ENCODE measurements around the gene FGFR2.

The FGFR2 gene

GRCh38 chr10:121459279-121459621 lies 139.0 kb downstream of the FGFR2 start:
- no peak for DNase-seq (ENCODE audit: low read depth in 2 of 3, low spot score in 2 of 3)

GRCh38 chr10:121457729-121458128 lies 140.5 kb downstream of the FGFR2 start:
- DNase-seq (ENCODE audit: low read depth in 2 of 3, low spot score in 2 of 3): no peak

GRCh38 chr10:121455377-121455776 lies 142.9 kb downstream of the FGFR2 start:
- DNase-seq (ENCODE audit: low read depth in 2 of 3, low spot score in 2 of 3): no peak

- DNase-seq (ENCODE audit: low read depth in 2 of 3, low spot score in 2 of 3): no peak
These were observed 143.5 kb downstream of the FGFR2 start for GRCh38 chr10:121454781-121455180.

GRCh38 chr10:121453160-121453559 lies 145.1 kb downstream of the FGFR2 start:
- DNase-seq (ENCODE audit: low read depth in 2 of 3, low spot score in 2 of 3): no peak

GRCh38 chr10:121452581-121452980 lies 145.7 kb downstream of the FGFR2 start:
- no peak for DNase-seq (ENCODE audit: low read depth in 2 of 3, low spot score in 2 of 3)

- DNase-seq (ENCODE audit: low read depth in 2 of 3, low spot score in 2 of 3): no peak
These were observed 148.0 kb downstream of the FGFR2 start for GRCh38 chr10:121450247-121450646.

GRCh38 chr10:121449482-121449924 lies 148.7 kb downstream of the FGFR2 start:
- DNase-seq (ENCODE audit: low read depth in 2 of 3, low spot score in 2 of 3): no peak

- DNase-seq (ENCODE audit: low read depth in 2 of 3, low spot score in 2 of 3): no peak
These were observed 149.3 kb downstream of the FGFR2 start for GRCh38 chr10:121448766-121449421.

GRCh38 chr10:121444520-121445165 lies 153.6 kb downstream of the FGFR2 start:
- no peak for DNase-seq (ENCODE audit: low read depth in 2 of 3, low spot score in 2 of 3)

GRCh38 chr10:121442086-121442935 lies 155.9 kb downstream of the FGFR2 start:
- no peak for DNase-seq (ENCODE audit: low read depth in 2 of 3, low spot score in 2 of 3)

GRCh38 chr10:121440461-121440860 lies 157.8 kb downstream of the FGFR2 start:
- no peak for DNase-seq (ENCODE audit: low read depth in 2 of 3, low spot score in 2 of 3)

GRCh38 chr10:121438333-121438732 lies 159.9 kb downstream of the FGFR2 start:
- DNase-seq (ENCODE audit: low read depth in 2 of 3, low spot score in 2 of 3): no peak

GRCh38 chr10:121437596-121437995 lies 160.6 kb downstream of the FGFR2 start:
- DNase-seq (ENCODE audit: low read depth in 2 of 3, low spot score in 2 of 3): no peak

GRCh38 chr10:121436630-121437341 lies 161.5 kb downstream of the FGFR2 start:
- DNase-seq (ENCODE audit: low read depth in 2 of 3, low spot score in 2 of 3): no peak

- no peak for DNase-seq (ENCODE audit: low read depth in 2 of 3, low spot score in 2 of 3)
These were observed 162.0 kb downstream of the FGFR2 start for GRCh38 chr10:121436281-121436629.

- no peak for DNase-seq (ENCODE audit: low read depth in 2 of 3, low spot score in 2 of 3)
These were observed 163.0 kb downstream of the FGFR2 start for GRCh38 chr10:121435099-121435875.

GRCh38 chr10:121433965-121434364 lies 164.3 kb downstream of the FGFR2 start:
- DNase-seq (ENCODE audit: low read depth in 2 of 3, low spot score in 2 of 3): no peak

GRCh38 chr10:121428867-121429266 lies 169.4 kb downstream of the FGFR2 start:
- DNase-seq (ENCODE audit: low read depth in 2 of 3, low spot score in 2 of 3): no peak
